Esophagus muscularis mucosa (tissue), 4 donors: Measurements from ENCODE around the gene CILP2. TPM values are rescaled to one million over a fixed set of nuclear protein-coding genes. Genes with fewer than 3 reads are reported as not detected.

ENCODE experiments used
- DNase-seq: peaks from one replicate; pipeline ENCODE4 v3.0.0-alpha.2; 2017; ENCODE audit errors: extremely low spot score
- H3K27ac ChIP-seq, 4 donors: fragments of 200-600 bp; sonication (generic); replicated peaks in 1 of 4; 1 replicate in 3 of 4; 2 replicates in 1 of 4; pipeline ENCODE4 v1.5.1; 2016 to 2019; ENCODE audit warnings: mild to moderate bottlenecking in 1 of 4
- H3K27me3 ChIP-seq, 4 donors: fragments of 200-600 bp; sonication (generic); one replicate each; pipeline versions ENCODE4 v1.5.1 to v1.6.0; 2016 to 2019
- H3K36me3 ChIP-seq, 4 donors: fragments of 200-600 bp; sonication (generic); one replicate each; pipeline ENCODE4 v1.5.1; 2016 to 2019
- H3K4me1 ChIP-seq, 4 donors: fragments of 200-600 bp; sonication (generic); one replicate each; pipeline ENCODE4 v1.5.1; 2016 to 2019
- H3K4me3 ChIP-seq, 4 donors: fragments of 200-600 bp; sonication (generic); 1 replicate in 2 of 4; 2 replicates in 2 of 4; pipeline ENCODE4 v1.5.1; 2016 to 2019; ENCODE audit warnings: mild to moderate bottlenecking in 4 of 4, moderate library complexity in 1 of 4
- H3K9me3 ChIP-seq, 4 donors: fragments of 200-600 bp; sonication (generic); 1 replicate in 3 of 4; 2 replicates in 1 of 4; pipeline ENCODE4 v1.5.1; 2016 to 2019
- CTCF ChIP-seq, 3 experiments: fragments of 200-600 bp in 2 of 3; fragments of 450-650 bp in 1 of 3; sonication (generic) in 2 of 3; IDR thresholded peaks; one replicate each; pipeline ENCODE4 v1.5.1; 2017 to 2019; ENCODE audit warnings: antibody characterized with exemption in 3 of 3, mild to moderate bottlenecking in 2 of 3, moderate library complexity in 1 of 3
- EP300 ChIP-seq: sonication (generic); formaldehyde crosslinking; IDR thresholded peaks from one replicate; pipeline ENCODE4 v1.6.1; 2017; ENCODE audit warnings: antibody characterized with exemption
- POLR2A ChIP-seq: fragments of 450-650 bp; IDR thresholded peaks from one replicate; pipeline ENCODE4 v1.6.1; 2017; ENCODE audit warnings: antibody characterized with exemption, moderate library complexity, mild to moderate bottlenecking, low read depth
- POLR2AphosphoS5 ChIP-seq, 2 donors: sonication (generic); formaldehyde crosslinking; IDR thresholded peaks; one replicate each; pipeline ENCODE4 v1.6.1; 2017; ENCODE audit warnings: antibody characterized with exemption in 2 of 2
- WGBS: methylation state at CpG from one replicate; pipeline ENCODE4 v1.1.5; 2018; 5-methylcytosine and 5-hydroxymethylcytosine counted together
- intact Hi-C: fragments of 100-400 bp; cut with DNase I; formaldehyde crosslinking; loops from one replicate; pipeline ENCODE4 v1.15.1; 2023
- total RNA-seq, 4 donors: library from RNA; depleted of rRNA; stranded (reverse); fragments of >200 nt; gene quantifications; one replicate each; pipeline versions ENCODE4 v1.1.0 to v1.2.1, GENCODE V29; 2016

Gene CILP2
- total RNA-seq, 4 donors from 2014 or later, result 0.13 to 0.52 (median 0.29) TPM

GRCh38 chr19:19552798-19553197 is 14.7 kb downstream of the CILP2 start:
- H3K4me1 ChIP-seq, result peaks cover 0 to 6% (median 2%) of the 10 kb centered on the region in 4 donors
- H3K36me3 ChIP-seq, result no peaks in the 10 kb centered on the region
- WGBS, result 60% methylated on average over 4 of the region's 6 CpGs
- H3K27me3 ChIP-seq, result peaks cover 0 to 46% (median 0%) of the 10 kb centered on the region in 4 donors
- H3K27ac ChIP-seq, result no peak overlapping the region
- DNase-seq, result no peak
- intact Hi-C loops, result no loop called here
- no peaks in the 10 kb centered on the region for H3K9me3 ChIP-seq
- TF ChIP-seq CTCF (IDR thresholded peaks at IDR 0.05), result peak in 2 of 3 experiments; percentile 13 to 49
- no peak for TF ChIP-seq POLR2A
- TF ChIP-seq POLR2AphosphoS5 (IDR thresholded peaks at IDR 0.05), result no peak
- TF ChIP-seq EP300, result no peak
- H3K4me3 ChIP-seq, result no peak overlapping the region

- TF ChIP-seq EP300 (no peak), POLR2AphosphoS5 (IDR thresholded peaks at IDR 0.05) (no peak), CTCF (IDR thresholded peaks at IDR 0.05) (no peak), POLR2A (no peak)
- H3K36me3 ChIP-seq, result no peaks in the 10 kb centered on the region
- H3K27ac ChIP-seq, result no peak overlapping the region
- intact Hi-C loops, result no loop called here
- no peaks in the 10 kb centered on the region for H3K9me3 ChIP-seq
- peaks cover 0 to 3% (median 0%) of the 10 kb centered on the region in 4 donors for H3K4me1 ChIP-seq
- peaks cover 0 to 38% (median 0%) of the 10 kb centered on the region in 4 donors for H3K27me3 ChIP-seq
- no peak for DNase-seq
- no peak overlapping the region for H3K4me3 ChIP-seq
- WGBS, result 94% methylated on average over 10 of the region's 10 CpGs
These were observed 15.6 kb downstream of the CILP2 start for GRCh38 chr19:19553670-19554069.

DNA sequence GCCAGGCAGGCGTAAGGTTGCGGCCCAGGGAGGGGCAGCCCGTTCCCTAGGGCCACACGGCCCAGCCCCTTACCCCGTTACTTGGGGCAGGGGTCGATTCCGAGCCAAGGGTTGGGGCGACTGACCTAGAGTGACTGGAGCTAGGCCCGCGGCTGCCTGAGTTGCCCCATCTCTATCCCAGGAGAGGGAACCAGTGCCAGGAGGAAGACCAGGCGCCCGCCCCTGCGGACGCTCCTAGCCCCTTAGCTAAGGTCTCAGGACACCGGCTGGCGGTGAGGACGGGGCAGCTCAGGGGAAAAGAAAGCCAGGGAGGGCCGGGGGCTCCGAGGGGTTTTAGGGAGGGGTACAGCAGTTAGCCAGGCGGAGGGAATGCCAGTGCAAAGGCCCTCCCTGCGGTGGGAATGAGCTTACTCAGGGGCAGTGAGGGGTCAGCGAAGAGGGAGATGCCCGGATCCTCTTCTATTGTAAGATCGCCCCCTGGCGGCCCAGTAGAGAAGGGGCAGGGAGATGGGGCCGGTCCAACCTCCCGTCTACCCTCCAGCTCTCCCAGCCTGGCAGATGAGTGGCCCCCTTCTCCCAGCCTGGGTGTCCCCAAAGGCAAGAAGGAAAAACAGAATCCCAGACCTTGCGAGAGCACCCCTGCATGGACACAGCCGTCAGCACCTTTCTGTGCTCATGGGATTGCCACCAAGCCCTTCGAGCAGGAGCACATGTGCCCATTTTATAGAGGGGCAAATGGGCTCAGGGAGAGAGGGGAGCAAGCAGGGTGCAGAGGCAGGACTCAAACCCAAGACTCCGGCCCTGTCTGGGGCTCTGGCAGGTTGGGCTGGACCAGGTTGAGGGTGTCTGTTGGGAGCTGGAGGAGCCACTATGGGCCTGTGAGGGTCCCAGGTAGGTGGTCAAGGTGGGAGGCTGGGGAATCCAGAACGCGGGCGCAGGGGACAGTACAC is 16.3 kb downstream of the CILP2 start:
- WGBS, result 64% methylated on average over 23 of the region's 34 CpGs
- Histone ChIP-seq H3K4me1 (peaks cover 0 to 3% (median 0%) of the 10 kb centered on the region in 4 donors), H3K4me3 (no peak overlapping the region), H3K27ac (no peak overlapping the region), H3K36me3 (no peaks in the 10 kb centered on the region), H3K9me3 (no peaks in the 10 kb centered on the region), H3K27me3 (peaks cover 0 to 31% (median 0%) of the 10 kb centered on the region in 4 donors)
- no peak for DNase-seq
- intact Hi-C loops, result no loop called here
- TF ChIP-seq CTCF (IDR thresholded peaks at IDR 0.05) (peak; percentile 56 to 85 (median 59)), POLR2A (no peak)

- Histone ChIP-seq H3K27ac (no peak overlapping the region), H3K9me3 (no peaks in the 10 kb centered on the region), H3K36me3 (no peaks in the 10 kb centered on the region), H3K4me3 (no peak overlapping the region), H3K27me3 (peaks cover 0 to 16% (median 0%) of the 10 kb centered on the region in 4 donors), H3K4me1 (peaks cover 0 to 3% (median 0%) of the 10 kb centered on the region in 4 donors)
- TF ChIP-seq CTCF (IDR thresholded peaks at IDR 0.05), result no peak
- TF ChIP-seq POLR2AphosphoS5 (IDR thresholded peaks at IDR 0.05), result no peak
- TF ChIP-seq POLR2A, result no peak
- TF ChIP-seq EP300, result no peak
- 82% methylated on average over 12 of the region's 15 CpGs for WGBS
- DNase-seq, result no peak
- intact Hi-C loops, result no loop called here
These were observed 20.0 kb downstream of the CILP2 start for GRCh38 chr19:19558055-19558454.
